GM12878 (cell line): ENCODE measurements around the gene SNCB. TPM values are rescaled to one million over a fixed set of nuclear protein-coding genes. Genes with fewer than 3 reads are reported as not detected.

Experiments used
- ATAC-seq: fragments of 200-7000 bp; cut with Tn5 transposase; 3 replicates; pipeline ENCODE4 v1.9.1; 2020; ENCODE audit warnings: mild to moderate bottlenecking, moderate library complexity
- BruUV-seq: library from RNA; stranded (reverse); fragments of 400-500 nt; replicated peaks from 2 replicates; lab custom pipeline; 2021; lab: Mats Ljungman, UMichigan
- CTCF ChIA-PET: fragments of 300-600 bp; sonication (Branson Sonifier 250); formaldehyde crosslinking; extraction: SDS; loops from one replicate; lab custom pipeline; 2021; ENCODE audit warnings: inconsistent platforms; lab: Yijun Ruan, JAX
- POLR2A ChIA-PET: fragments of 350-600 bp; formaldehyde crosslinking; extraction: SDS; loops from one replicate; lab custom pipeline; 2021; ENCODE audit warnings: inconsistent platforms; lab: Charles Lee
- RAD21 ChIA-PET: fragments of 300-600 bp; sonication (Branson Sonifier 250); formaldehyde crosslinking; loops from one replicate; lab custom pipeline; 2023; ENCODE audit warnings: antibody characterized with exemption; ENCODE audit not compliant: unreplicated experiment; lab: Charles Lee
- SMC1A ChIA-PET: fragments of 300-600 bp; sonication (Branson Sonifier 250); formaldehyde crosslinking; loops from one replicate; lab custom pipeline; 2023; ENCODE audit not compliant: unreplicated experiment, uncharacterized antibody; lab: Charles Lee
- DNase-seq: peaks from one replicate; pipeline ENCODE4 v3.0.0-alpha.2; 2011; ENCODE audit warnings: low read depth, low spot score
- FAIRE-seq: peaks from 3 replicates; lab custom pipeline; 2011; peaks lifted over from hg19 to GRCh38; lab: Jason Lieb, UNC
- H2AFZ ChIP-seq: 2 replicates; pipeline ENCODE4 v1.6.0; 2011; ENCODE audit warnings: low read depth, low read length, control low read depth; ENCODE audit not compliant: control insufficient read depth
- H3K27ac ChIP-seq: 2 replicates; pipeline ENCODE4 v1.5.1; 2011; ENCODE audit warnings: control low read depth; ENCODE audit not compliant: control insufficient read depth, insufficient read depth
- H3K27me3 ChIP-seq, 2 experiments: replicated peaks in 1 of 2; 2 replicates each; pipeline versions ENCODE4 v1.6.0 to v1.6.1; 2011; ENCODE audit warnings: low read length in 1 of 2; ENCODE audit not compliant: control insufficient read depth in 2 of 2, insufficient read depth in 2 of 2
- H3K36me3 ChIP-seq, 2 experiments: 2 replicates each; pipeline ENCODE4 v1.5.1; 2011; ENCODE audit warnings: low read length in 1 of 2; ENCODE audit not compliant: control insufficient read depth in 2 of 2, insufficient read depth in 2 of 2
- H3K4me1 ChIP-seq: 2 replicates; pipeline ENCODE4 v1.6.1; 2011; ENCODE audit warnings: mild to moderate bottlenecking, low read length, moderate library complexity, mixed read lengths; ENCODE audit not compliant: control insufficient read depth, insufficient read depth
- H3K4me2 ChIP-seq: 2 replicates; pipeline ENCODE4 v1.6.0; 2011; ENCODE audit warnings: control low read depth; ENCODE audit not compliant: control insufficient read depth, insufficient read depth
- H3K4me3 ChIP-seq: fragments of 200-600 bp; sonication (generic); 2 replicates; pipeline ENCODE4 v1.5.1; 2016
- H3K79me2 ChIP-seq: 2 replicates; pipeline ENCODE4 v1.6.0; 2011; ENCODE audit warnings: low read length; ENCODE audit not compliant: control insufficient read depth, insufficient read depth
- H3K9ac ChIP-seq: 2 replicates; pipeline ENCODE4 v1.8.0; 2011; ENCODE audit warnings: low read length, control low read depth, mixed read lengths; ENCODE audit not compliant: control insufficient read depth, insufficient read depth
- H3K9me3 ChIP-seq: replicated peaks from 3 replicates; pipeline ENCODE4 v1.5.1; 2011; ENCODE audit warnings: mild to moderate bottlenecking, low read length; ENCODE audit not compliant: control insufficient read depth, insufficient read depth
- H4K20me1 ChIP-seq: 2 replicates; pipeline ENCODE4 v1.6.0; 2011; ENCODE audit not compliant: control insufficient read depth, insufficient read depth
- E4F1 ChIP-seq: fragments of 450-650 bp; IDR thresholded peaks from 2 replicates; pipeline ENCODE4 v1.6.1; 2018; ENCODE audit warnings: borderline replicate concordance, mild to moderate bottlenecking; ENCODE audit not compliant: partially characterized antibody
- FOXK2 ChIP-seq: fragments of 450-650 bp; IDR thresholded peaks from 2 replicates; pipeline ENCODE4 v1.6.1; 2017; ENCODE audit warnings: mild to moderate bottlenecking, moderate library complexity
- FOXM1 ChIP-seq: IDR thresholded peaks from 2 replicates; pipeline ENCODE4 v1.6.1; 2012; ENCODE audit warnings: low read depth, mild to moderate bottlenecking, inconsistent platforms, low read length, moderate library complexity
- GABPA ChIP-seq: IDR thresholded peaks from 2 replicates; pipeline ENCODE4 v1.6.1; 2014; ENCODE audit warnings: antibody characterized with exemption, low read depth, mild to moderate bottlenecking, inconsistent platforms
- HDGF ChIP-seq: fragments of 450-650 bp; IDR thresholded peaks from 2 replicates; pipeline ENCODE4 v1.6.1; 2016; ENCODE audit warnings: antibody characterized with exemption
- KLF5 ChIP-seq: fragments of 450-650 bp; IDR thresholded peaks from 2 replicates; pipeline ENCODE4 v1.6.1; 2014; ENCODE audit warnings: mild to moderate bottlenecking; ENCODE audit not compliant: partially characterized antibody
- PBX3 ChIP-seq: IDR thresholded peaks from 2 replicates; pipeline ENCODE4 v1.6.1; 2011; ENCODE audit warnings: mild to moderate bottlenecking, low read depth, low read length, moderate library complexity; ENCODE audit not compliant: insufficient replicate concordance
- RAD51 ChIP-seq: fragments of 450-650 bp; IDR thresholded peaks from 2 replicates; pipeline ENCODE4 v1.6.1; 2016; ENCODE audit warnings: moderate library complexity, mild to moderate bottlenecking, inconsistent platforms
- SMAD1 ChIP-seq: fragments of 450-650 bp; IDR thresholded peaks from 2 replicates; pipeline ENCODE4 v1.6.1; 2018; ENCODE audit warnings: mild to moderate bottlenecking, low read depth; ENCODE audit not compliant: partially characterized antibody
- USF1 ChIP-seq: IDR thresholded peaks from 2 replicates; pipeline ENCODE4 v1.6.1; 2011; ENCODE audit warnings: borderline replicate concordance, low read depth, mild to moderate bottlenecking, moderate library complexity, mixed read lengths, low read length; ENCODE audit not compliant: insufficient read depth; ENCODE audit errors: extremely low read length
- ZBTB40 ChIP-seq: fragments of 450-650 bp; IDR thresholded peaks from 2 replicates; pipeline ENCODE4 v1.6.1; 2016; ENCODE audit warnings: mild to moderate bottlenecking, moderate library complexity, borderline replicate concordance
- WGBS: methylation state at CpG from one replicate; pipeline ENCODE4 v1.1.6; 2016; ENCODE audit warnings: low lambda C conversion rate; ENCODE audit not compliant: insufficient replicate concordance, insufficient coverage; ENCODE audit errors: missing lambda C conversion rate; 5-methylcytosine and 5-hydroxymethylcytosine counted together
- in situ Hi-C: fragments of 300-500 bp; cut with MboI; formaldehyde crosslinking; loops from 9 replicates; pipeline ENCODE4 v1.14.3; 2018; ENCODE audit warnings: mixed read lengths
- intact Hi-C: fragments of 100-400 bp; cut with micrococcal nuclease; formaldehyde crosslinking; loops from one replicate; pipeline ENCODE4 v1.14.2; 2022; ENCODE audit not compliant: unreplicated experiment
- polyA plus RNA-seq, 11 experiments: library from polyadenylated mRNA; depleted of rRNA in 4 of 11; unstranded in 6 of 11; stranded (reverse) in 5 of 11; fragments of >200 nt; fragmentation: Nextera tagmentation in 4 of 11; fragmentation: Illumina TruSeq in 1 of 11; extraction: Ambion mirVana in 4 of 11; extraction: Trizol in 1 of 11; gene quantifications; 1 replicate in 1 of 11; 2 replicates in 10 of 11; pipeline versions ENCODE4 v1.2.1 to v1.2.3, GENCODE V29; 2011 to 2016; ENCODE audit warnings: inconsistent platforms in 2 of 11, missing spikeins in 2 of 11, low read depth in 1 of 11
- total RNA-seq, 4 experiments: library from RNA; depleted of rRNA in 3 of 4; stranded (reverse); fragments of >200 nt in 3 of 4; fragmentation: Illumina TruSeq in 1 of 4; extraction: Trizol in 1 of 4; gene quantifications; 2 replicates each; pipeline versions ENCODE4 v1.2.1 to v1.2.3, GENCODE V29; 2013 to 2021
- TF ChIP-seq, protein P1 (sequence below): fragments of 450-650 bp; IDR thresholded peaks from 2 replicates; pipeline ENCODE4 v1.6.1; 2017; ENCODE audit warnings: borderline replicate concordance

The SNCB gene
- total and polyA plus RNA-seq, 10 of the 15 experiments (the other 5 are each of a cell fraction or from before 2014, with no cell fraction given): 0.75 TPM; not detected in 9

DNA sequence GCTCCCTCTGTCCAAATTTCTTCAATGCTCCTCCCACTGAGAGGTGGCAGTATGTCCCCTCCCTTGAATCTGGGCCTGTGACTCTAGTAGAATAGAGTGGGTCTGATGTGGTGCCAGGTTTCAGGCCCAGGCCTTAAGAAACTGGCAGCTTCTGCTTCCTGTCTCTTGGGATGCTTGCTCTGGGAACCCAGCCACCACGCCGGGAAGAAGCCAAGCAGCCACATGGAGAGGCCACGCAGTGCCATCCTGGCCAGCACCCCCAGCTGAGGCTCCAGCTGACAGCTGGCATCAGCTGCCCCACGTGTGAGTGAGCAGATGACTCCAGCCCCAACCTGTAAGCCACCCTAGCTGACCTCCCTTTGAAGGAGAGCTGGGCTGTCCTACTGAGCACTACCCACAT, 9.6 kb upstream of the SNCB start:
- TF ChIP-seq KLF5 (no peak), SMAD1 (no peak), HDGF (no peak), FOXM1 (no peak), ZBTB40 (no peak), USF1 (no peak), RAD51 (no peak), E4F1 (no peak), FOXK2 (no peak), PBX3 (no peak), GABPA (no peak)
- TF ChIP-seq, protein P1, sequence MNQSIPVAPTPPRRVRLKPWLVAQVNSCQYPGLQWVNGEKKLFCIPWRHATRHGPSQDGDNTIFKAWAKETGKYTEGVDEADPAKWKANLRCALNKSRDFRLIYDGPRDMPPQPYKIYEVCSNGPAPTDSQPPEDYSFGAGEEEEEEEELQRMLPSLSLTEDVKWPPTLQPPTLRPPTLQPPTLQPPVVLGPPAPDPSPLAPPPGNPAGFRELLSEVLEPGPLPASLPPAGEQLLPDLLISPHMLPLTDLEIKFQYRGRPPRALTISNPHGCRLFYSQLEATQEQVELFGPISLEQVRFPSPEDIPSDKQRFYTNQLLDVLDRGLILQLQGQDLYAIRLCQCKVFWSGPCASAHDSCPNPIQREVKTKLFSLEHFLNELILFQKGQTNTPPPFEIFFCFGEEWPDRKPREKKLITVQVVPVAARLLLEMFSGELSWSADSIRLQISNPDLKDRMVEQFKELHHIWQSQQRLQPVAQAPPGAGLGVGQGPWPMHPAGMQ: no peak
- RAD21 ChIA-PET: no interaction called here
- Histone ChIP-seq H4K20me1 (no peaks in the 10 kb centered on the region), H3K9me3 (no peaks in the 10 kb centered on the region; the same call in 2 of the 3 replicates), H3K36me3 (no peaks in the 10 kb centered on the region), H3K27ac (no peak overlapping the region), H3K4me3 (no peak overlapping the region), H3K4me2 (no peak overlapping the region), H3K9ac (no peak overlapping the region), H3K27me3 (no peaks in the 10 kb centered on the region), H2AFZ (no peak overlapping the region), H3K4me1 (no peaks in the 10 kb centered on the region), H3K79me2 (no peaks in the 10 kb centered on the region)
- in situ Hi-C loops: no loop called here
- BruUV-seq: no TSS peak
- FAIRE-seq (no peak), DNase-seq (no peak), ATAC-seq (no peak)
- intact Hi-C loops: loop anchor here (10.0 kb wide), 1 partner anchor 225 kb away; the partner anchor contains the start of gene CLTB
- POLR2A ChIA-PET: no interaction called here
- SMC1A ChIA-PET: no interaction called here
- CTCF ChIA-PET: interaction anchor here (0.9 kb wide), 1 partner anchor 11 kb away, joined by 3 read pairs; no protein-coding TSS in a partner anchor
- 58% methylated on average over 4 of the region's 4 CpGs for WGBS
